GM23338 (cell line): ENCODE results near the gene TPO. TPM values are rescaled to one million over a fixed set of nuclear protein-coding genes. Genes with fewer than 3 reads are reported as not detected.

Experiments
- ATAC-seq: fragments of 200-7000 bp; cut with Tn5 transposase; 3 replicates; pipeline ENCODE4 v1.9.1; 2020
- DNase-seq: peaks from one replicate; pipeline ENCODE4 v3.0.0-alpha.2; 2015; ENCODE audit warnings: low spot score
- H2AFZ ChIP-seq: fragments of 200-600 bp; sonication (generic); 2 replicates; pipeline ENCODE4 v1.8.0; 2016; ENCODE audit warnings: antibody characterized with exemption, mild to moderate bottlenecking, moderate library complexity
- H3F3A ChIP-seq: fragments of 200-600 bp; sonication (generic); replicated peaks from 2 replicates; pipeline ENCODE4 v1.8.0; 2017; ENCODE audit warnings: antibody characterized with exemption, mixed run types, low read depth
- H3K27ac ChIP-seq: fragments of 200-600 bp; sonication (generic); 2 replicates; pipeline ENCODE4 v1.6.1; 2016; ENCODE audit warnings: low read depth
- H3K27me3 ChIP-seq: fragments of 200-600 bp; sonication (generic); 2 replicates; pipeline ENCODE4 v1.8.0; 2016; ENCODE audit warnings: mild to moderate bottlenecking, mixed run types, moderate library complexity; ENCODE audit not compliant: insufficient read depth
- H3K36me3 ChIP-seq: fragments of 200-600 bp; sonication (generic); 2 replicates; pipeline ENCODE4 v1.8.0; 2016; ENCODE audit warnings: mild to moderate bottlenecking; ENCODE audit not compliant: insufficient read depth
- H3K4me1 ChIP-seq: fragments of 200-600 bp; sonication (generic); 2 replicates; pipeline ENCODE4 v1.8.0; 2016; ENCODE audit warnings: mild to moderate bottlenecking, moderate library complexity; ENCODE audit not compliant: insufficient read depth
- H3K4me2 ChIP-seq: fragments of 200-600 bp; sonication (generic); 2 replicates; pipeline ENCODE4 v1.7.1; 2017; ENCODE audit warnings: mixed run types
- H3K4me3 ChIP-seq: fragments of 200-600 bp; sonication (generic); 2 replicates; pipeline ENCODE4 v1.6.1; 2016; ENCODE audit warnings: mixed run types
- H3K79me2 ChIP-seq: fragments of 200-600 bp; sonication (generic); replicated peaks from 2 replicates; pipeline ENCODE4 v1.8.0; 2017; ENCODE audit warnings: mild to moderate bottlenecking; ENCODE audit not compliant: insufficient read depth
- H3K9me2 ChIP-seq: fragments of 200-600 bp; sonication (generic); 2 replicates; pipeline ENCODE4 v1.8.0; 2017; ENCODE audit not compliant: insufficient read depth
- H4K20me1 ChIP-seq: fragments of 200-600 bp; sonication (generic); replicated peaks from 2 replicates; pipeline ENCODE4 v1.8.0; 2017; ENCODE audit warnings: mild to moderate bottlenecking; ENCODE audit not compliant: insufficient read depth
- H3K27ac Mint-ChIP-seq: 2 replicates; pipeline ENCODE4 v1.8.0; 2020; ENCODE audit warnings: inconsistent platforms, mild to moderate bottlenecking, moderate library complexity, mixed read lengths
- H3K27me3 Mint-ChIP-seq: 3 replicates; pipeline ENCODE4 v1.8.0; 2022; ENCODE audit warnings: low read depth, mild to moderate bottlenecking, moderate library complexity, mixed read lengths, inconsistent platforms; ENCODE audit not compliant: insufficient read depth, poor library complexity
- H3K36me3 Mint-ChIP-seq: 3 replicates; pipeline ENCODE4 v1.8.0; 2021; ENCODE audit warnings: low read depth, mild to moderate bottlenecking, inconsistent platforms, moderate library complexity, mixed read lengths
- H3K4me1 Mint-ChIP-seq: 3 replicates; pipeline ENCODE4 v1.8.0; 2020; ENCODE audit warnings: mild to moderate bottlenecking, inconsistent platforms, mixed read lengths
- H3K4me3 Mint-ChIP-seq: 3 replicates; pipeline ENCODE4 v1.8.0; 2021; ENCODE audit warnings: moderate library complexity, mild to moderate bottlenecking, inconsistent platforms, mixed read lengths
- H3K9me3 Mint-ChIP-seq: 3 replicates; pipeline ENCODE4 v1.8.0; 2020; ENCODE audit warnings: moderate library complexity, mild to moderate bottlenecking, inconsistent platforms, mixed read lengths
- CREB1 ChIP-seq: fragments of 250-450 bp; sonication (Bioruptor Pico); IDR thresholded peaks from 2 replicates; pipeline ENCODE4 v1.5.0; 2020; ENCODE audit warnings: low read depth, mild to moderate bottlenecking, moderate library complexity
- EZH2 ChIP-seq: fragments of 200-600 bp; sonication (generic); IDR thresholded peaks from one replicate; pipeline ENCODE4 v1.8.0; 2017; ENCODE audit warnings: antibody characterized with exemption, mild to moderate bottlenecking, low read depth; ENCODE audit not compliant: unreplicated experiment
- EZH2phosphoT487 ChIP-seq: fragments of 200-600 bp; sonication (generic); IDR thresholded peaks from one replicate; pipeline ENCODE4 v1.8.1; 2018; ENCODE audit warnings: antibody characterized with exemption; ENCODE audit not compliant: unreplicated experiment
- JUNB ChIP-seq: IDR thresholded peaks from one replicate; pipeline ENCODE4 v1.6.1; 2016; ENCODE audit warnings: antibody characterized with exemption; ENCODE audit not compliant: unreplicated experiment
- POLR2AphosphoS5 ChIP-seq: IDR thresholded peaks from 2 replicates; pipeline ENCODE4 v1.6.1; 2016; ENCODE audit warnings: antibody characterized with exemption, low read depth
- ZNF114 ChIP-seq: fragments of 250-450 bp; sonication (Bioruptor Pico); IDR thresholded peaks from 2 replicates; pipeline ENCODE4 v1.5.0; 2020; ENCODE audit warnings: mild to moderate bottlenecking, moderate library complexity
- ZNF331 ChIP-seq: fragments of 250-450 bp; sonication (Bioruptor Pico); IDR thresholded peaks from 2 replicates; pipeline ENCODE4 v1.5.0; 2020; ENCODE audit warnings: low read depth, mild to moderate bottlenecking, moderate library complexity
- ZNF462 ChIP-seq: fragments of 250-450 bp; sonication (Bioruptor Pico); IDR thresholded peaks from 2 replicates; pipeline ENCODE4 v1.5.0; 2020; ENCODE audit warnings: mild to moderate bottlenecking, moderate library complexity
- polyA plus RNA-seq: library from polyadenylated mRNA; unstranded; fragments of >200 nt; fragmentation: Nextera tagmentation; extraction: Ambion mirVana; gene quantifications from 2 replicates; pipeline ENCODE4 v1.2.1, GENCODE V29; 2016
- total RNA-seq: library from RNA; depleted of rRNA; stranded (reverse); fragments of >200 nt; shearing (Covaris generic); gene quantifications from 2 replicates; pipeline ENCODE4 v1.2.3, GENCODE V29; 2014
- TF ChIP-seq, protein P1 (sequence below): IDR thresholded peaks from one replicate; pipeline ENCODE4 v1.6.1; 2018; ENCODE audit warnings: antibody characterized with exemption; ENCODE audit not compliant: unreplicated experiment
- TF ChIP-seq, protein P2 (sequence below): IDR thresholded peaks from 2 replicates; pipeline ENCODE4 v1.6.1; 2016; ENCODE audit warnings: antibody characterized with exemption

The TPO gene
- total and polyA plus RNA-seq, 2 experiments from 2014 or later = 0.74 TPM; not detected in 1

- Histone ChIP-seq H3K79me2 (no peaks in the 10 kb centered on the region), H3K9me2 (no peaks in the 10 kb centered on the region), H3K4me1 (no peaks in the 10 kb centered on the region), H3F3A (no peaks in the 10 kb centered on the region), H2AFZ (no peak overlapping the region), H3K36me3 (no peaks in the 10 kb centered on the region), H3K27me3 (no peaks in the 10 kb centered on the region), H3K4me3 (no peak overlapping the region), H3K27ac (no peak overlapping the region), H3K4me2 (no peak overlapping the region), H4K20me1 (no peaks in the 10 kb centered on the region; the same call in 1 of the 2 replicates)
- Mint-ChIP-seq H3K27ac (no peak overlapping the region), H3K4me1 (no peaks in the 10 kb centered on the region), H3K4me3 (no peak overlapping the region), H3K27me3 (peaks cover 3% of the 10 kb centered on the region), H3K36me3 (no peaks in the 10 kb centered on the region), H3K9me3 (no peaks in the 10 kb centered on the region)
- DNase-seq (no peak), ATAC-seq (no peak)
- TF ChIP-seq CREB1 (CRISPR knock-in tag) (no peak), POLR2AphosphoS5 (no peak), ZNF331 (CRISPR knock-in tag) (no peak), EZH2 (no peak), ZNF114 (CRISPR knock-in tag) (no peak), JUNB (no peak), ZNF462 (CRISPR knock-in tag) (no peak), EZH2phosphoT487 (no peak)
- TF ChIP-seq, protein P1, sequence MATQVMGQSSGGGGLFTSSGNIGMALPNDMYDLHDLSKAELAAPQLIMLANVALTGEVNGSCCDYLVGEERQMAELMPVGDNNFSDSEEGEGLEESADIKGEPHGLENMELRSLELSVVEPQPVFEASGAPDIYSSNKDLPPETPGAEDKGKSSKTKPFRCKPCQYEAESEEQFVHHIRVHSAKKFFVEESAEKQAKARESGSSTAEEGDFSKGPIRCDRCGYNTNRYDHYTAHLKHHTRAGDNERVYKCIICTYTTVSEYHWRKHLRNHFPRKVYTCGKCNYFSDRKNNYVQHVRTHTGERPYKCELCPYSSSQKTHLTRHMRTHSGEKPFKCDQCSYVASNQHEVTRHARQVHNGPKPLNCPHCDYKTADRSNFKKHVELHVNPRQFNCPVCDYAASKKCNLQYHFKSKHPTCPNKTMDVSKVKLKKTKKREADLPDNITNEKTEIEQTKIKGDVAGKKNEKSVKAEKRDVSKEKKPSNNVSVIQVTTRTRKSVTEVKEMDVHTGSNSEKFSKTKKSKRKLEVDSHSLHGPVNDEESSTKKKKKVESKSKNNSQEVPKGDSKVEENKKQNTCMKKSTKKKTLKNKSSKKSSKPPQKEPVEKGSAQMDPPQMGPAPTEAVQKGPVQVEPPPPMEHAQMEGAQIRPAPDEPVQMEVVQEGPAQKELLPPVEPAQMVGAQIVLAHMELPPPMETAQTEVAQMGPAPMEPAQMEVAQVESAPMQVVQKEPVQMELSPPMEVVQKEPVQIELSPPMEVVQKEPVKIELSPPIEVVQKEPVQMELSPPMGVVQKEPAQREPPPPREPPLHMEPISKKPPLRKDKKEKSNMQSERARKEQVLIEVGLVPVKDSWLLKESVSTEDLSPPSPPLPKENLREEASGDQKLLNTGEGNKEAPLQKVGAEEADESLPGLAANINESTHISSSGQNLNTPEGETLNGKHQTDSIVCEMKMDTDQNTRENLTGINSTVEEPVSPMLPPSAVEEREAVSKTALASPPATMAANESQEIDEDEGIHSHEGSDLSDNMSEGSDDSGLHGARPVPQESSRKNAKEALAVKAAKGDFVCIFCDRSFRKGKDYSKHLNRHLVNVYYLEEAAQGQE = no peak
- TF ChIP-seq, protein P2, sequence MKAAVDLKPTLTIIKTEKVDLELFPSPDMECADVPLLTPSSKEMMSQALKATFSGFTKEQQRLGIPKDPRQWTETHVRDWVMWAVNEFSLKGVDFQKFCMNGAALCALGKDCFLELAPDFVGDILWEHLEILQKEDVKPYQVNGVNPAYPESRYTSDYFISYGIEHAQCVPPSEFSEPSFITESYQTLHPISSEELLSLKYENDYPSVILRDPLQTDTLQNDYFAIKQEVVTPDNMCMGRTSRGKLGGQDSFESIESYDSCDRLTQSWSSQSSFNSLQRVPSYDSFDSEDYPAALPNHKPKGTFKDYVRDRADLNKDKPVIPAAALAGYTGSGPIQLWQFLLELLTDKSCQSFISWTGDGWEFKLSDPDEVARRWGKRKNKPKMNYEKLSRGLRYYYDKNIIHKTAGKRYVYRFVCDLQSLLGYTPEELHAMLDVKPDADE = no peak
These were observed 39.0 kb upstream of the TPO start for GRCh38 chr2:1374287-1374686.
